NCI-H1092 treated with DMSO at 0.1 percent for 48 hours (cell line): ENCODE data around the gene ZSWIM4.
A peak's percentile ranks its signal among the peaks of the same experiment; 100 is the strongest.

ENCODE experiments used
- DNase-seq: peaks from one replicate; lab custom pipeline; 2025; lab: John Stamatoyannopoulos, UW

The ZSWIM4 gene

DNA sequence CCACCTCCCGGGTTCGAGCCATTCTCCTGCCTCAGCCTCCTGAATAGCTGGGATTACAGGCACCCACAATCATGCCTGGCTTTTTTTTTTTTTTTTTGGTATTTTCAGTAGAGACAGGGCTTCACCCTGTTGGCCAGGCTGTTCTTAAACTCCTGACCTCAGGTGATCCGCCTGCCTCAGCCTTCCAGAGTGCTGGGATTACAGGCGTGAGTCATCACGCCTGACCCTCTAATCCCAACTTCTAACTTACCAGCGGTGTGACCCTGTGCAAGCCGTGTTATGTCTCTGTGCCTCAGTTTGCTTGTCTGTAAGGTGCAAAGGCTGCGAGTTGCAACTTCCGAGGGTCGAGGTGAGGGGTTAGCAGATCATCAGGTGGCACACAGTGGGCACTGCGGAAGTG lies 17.3 kb downstream of the ZSWIM4 start:
- no peak for DNase-seq

DNA sequence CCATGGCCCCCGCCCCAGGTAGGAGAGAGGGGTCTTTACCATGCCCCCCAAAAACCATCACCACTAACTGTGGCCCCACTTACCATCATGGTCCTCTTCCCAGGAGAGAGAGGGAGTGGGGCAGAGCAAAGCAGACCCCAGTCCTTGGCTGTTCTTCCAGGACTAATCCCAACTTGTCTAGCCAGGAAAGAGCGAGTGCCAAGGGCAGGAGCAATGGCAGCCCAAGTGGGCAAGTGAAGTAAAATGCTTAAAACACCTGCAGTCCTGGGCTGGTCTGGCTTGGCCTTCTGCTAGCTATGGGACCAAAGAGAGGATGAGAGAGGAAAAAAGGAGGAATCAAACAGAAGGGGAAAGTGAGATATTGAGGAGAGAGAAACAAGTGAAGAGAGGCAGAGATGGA lies 17.9 kb downstream of the ZSWIM4 start:
- no peak for DNase-seq

DNA sequence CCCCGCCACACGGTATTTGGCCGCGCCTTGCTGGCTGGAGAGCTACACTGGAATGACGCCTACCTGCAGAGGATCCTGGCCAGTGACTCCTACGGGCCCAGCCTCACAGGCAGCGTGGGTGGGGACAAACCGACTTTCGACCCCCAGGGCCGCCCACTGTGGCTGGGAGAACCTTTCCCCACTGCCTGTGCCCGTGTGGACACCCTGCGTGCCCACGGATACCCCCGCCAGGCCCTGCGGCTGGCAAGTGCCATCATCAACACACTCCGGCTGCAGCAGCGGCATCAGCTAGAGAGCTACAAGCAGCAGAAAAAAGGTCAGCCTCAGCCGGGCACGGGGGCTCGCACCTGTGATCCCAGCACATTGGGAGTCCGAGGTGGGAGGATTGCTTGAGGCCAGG lies 19.3 kb downstream of the ZSWIM4 start:
- DNase-seq: no peak

DNA sequence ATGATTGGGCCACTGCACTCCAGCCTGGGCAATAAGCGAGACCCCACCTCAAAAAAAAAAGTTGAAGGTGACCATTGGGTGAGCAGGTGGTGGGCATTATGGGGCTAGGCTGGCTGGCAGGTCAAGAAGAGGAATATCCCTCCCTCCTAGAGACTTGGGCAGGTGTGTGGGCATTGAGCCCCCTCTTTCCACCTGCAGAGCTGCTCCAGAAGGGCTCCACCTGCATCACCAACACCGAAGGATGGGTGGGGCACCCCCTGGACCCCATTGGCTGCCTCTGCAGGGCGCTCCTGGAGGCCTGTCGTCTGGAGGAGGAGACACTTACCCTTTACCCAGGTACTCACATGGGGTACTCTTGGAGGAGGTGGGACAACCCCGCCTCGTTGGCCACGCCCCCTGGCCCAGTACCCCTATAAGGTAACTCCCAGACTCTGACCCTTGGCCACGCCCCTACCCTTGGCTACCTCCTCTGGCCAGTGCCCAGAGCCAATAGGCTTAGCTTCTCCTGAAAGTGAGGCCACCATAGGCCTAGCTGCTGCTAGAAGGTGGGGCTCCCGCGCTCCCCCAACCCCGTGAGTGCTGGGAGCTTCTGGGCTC lies 21.9 kb downstream of the ZSWIM4 start:
- DNase-seq: no peak

DNA sequence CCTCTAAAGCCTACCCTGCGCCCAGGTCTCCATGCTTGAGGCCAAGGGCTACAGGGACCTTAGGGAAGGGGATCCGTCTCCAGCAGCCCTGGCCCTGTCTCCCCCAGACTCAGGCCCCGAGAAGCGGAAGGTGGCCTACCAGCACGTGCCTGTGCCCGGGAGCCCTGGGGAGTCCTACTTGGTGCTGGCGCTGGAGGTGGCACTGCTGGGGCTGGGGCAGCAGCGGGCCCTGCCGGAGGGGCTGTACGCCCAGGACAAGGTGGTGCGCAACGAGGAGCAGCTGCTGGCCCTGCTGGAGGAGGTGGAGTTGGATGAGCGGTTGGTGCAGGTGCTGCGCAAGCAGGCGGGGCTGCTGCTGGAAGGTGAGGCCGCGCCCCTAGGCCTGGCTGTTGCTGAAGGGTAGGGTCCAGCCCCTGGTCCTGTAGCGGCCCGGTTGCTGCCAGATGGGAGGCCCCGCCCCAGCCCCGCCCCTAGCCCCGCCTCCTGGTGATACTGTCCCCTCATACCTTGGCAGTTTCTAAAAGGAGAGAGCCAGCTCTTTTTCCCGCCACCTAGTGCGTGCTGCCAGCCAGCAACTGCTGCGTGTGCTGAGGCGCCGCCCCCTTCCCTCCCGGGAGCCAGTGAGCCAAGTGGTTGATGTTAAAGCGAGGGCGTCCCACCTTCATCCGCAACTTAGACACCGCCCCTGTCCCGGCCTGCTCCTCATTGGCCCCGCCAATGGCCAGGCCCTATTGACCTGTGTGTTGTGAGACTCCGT lies 22.6 kb downstream of the ZSWIM4 start:
- DNase-seq: peak; percentile 11

DNA sequence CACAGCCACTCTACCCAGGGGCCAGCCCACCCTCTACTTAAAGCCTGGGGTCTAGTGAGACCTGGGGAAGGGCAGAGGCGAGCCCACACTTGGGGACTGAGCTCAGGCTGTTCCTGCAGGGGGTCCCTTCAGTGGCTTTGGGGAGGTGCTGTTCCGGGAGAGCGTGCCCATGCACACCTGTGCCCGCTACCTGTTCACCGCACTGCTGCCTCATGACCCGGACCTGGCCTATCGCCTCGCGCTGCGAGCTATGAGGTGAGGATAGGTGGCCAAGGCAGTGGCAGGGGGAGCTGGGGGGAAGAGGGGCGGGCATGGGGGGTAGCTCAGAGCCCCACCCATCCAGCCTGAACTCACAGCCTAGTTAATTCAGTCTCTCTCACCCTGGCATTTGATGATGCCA lies 24.0 kb downstream of the ZSWIM4 start:
- no peak for DNase-seq

DNA sequence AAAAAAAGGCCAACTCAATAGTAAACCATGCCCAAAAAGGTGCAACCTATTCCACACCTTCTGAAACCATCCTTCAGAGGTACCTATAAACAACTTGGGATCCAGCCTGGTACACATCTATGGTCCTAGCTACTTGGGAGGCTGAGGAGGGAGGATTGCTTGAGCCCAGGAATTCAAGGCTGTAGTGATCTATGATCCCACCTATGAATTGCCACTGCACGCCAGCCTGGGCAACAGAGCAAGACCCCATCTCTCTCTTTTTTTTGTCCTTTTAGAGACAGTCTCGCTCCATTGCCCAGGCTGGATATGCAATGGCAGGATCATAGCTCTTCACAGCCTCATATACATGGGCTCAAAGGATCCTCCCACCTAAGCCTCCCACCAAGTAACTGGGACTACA lies 26.0 kb downstream of the ZSWIM4 start:
- DNase-seq: no peak

DNA sequence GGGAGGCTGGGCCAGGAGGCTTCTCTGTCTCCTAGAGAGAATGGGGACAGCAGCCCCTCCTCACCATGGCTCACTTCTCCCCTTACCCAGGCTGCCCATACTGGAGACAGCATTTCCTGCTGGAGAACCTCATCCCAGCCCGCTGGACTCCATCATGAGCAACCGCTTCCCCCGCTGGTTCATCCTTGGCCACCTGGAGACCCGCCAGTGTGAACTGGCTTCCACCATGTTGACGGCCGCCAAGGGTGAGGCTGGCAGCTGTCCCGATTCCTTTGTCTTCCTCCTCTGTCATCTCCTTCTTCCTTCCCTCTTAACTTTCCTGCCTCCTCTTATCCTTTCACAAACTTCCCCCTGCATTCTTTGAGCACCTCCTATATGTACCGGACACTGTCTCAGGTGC lies 28.0 kb downstream of the ZSWIM4 start:
- DNase-seq: no peak

DNA sequence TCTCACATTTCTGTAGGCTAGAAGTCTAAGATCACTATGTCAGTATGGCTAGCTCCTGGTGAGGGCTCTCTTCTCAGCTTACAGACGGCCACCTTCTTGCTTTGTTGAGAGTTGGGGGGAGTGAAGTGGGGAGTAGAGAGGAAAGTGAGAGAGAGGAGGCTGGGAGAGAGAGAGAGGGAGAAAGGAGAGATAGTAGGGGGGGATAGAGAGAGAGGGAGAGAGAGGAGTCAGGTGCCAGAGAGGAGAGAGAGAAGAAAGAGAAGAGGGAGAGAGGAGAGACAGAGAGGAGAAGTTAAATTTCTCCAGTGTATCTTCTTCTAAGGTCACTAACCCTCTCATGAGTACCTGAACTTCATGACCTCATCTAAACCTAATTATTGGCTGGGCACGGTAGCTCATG lies 28.7 kb downstream of the ZSWIM4 start:
- DNase-seq: no peak

DNA sequence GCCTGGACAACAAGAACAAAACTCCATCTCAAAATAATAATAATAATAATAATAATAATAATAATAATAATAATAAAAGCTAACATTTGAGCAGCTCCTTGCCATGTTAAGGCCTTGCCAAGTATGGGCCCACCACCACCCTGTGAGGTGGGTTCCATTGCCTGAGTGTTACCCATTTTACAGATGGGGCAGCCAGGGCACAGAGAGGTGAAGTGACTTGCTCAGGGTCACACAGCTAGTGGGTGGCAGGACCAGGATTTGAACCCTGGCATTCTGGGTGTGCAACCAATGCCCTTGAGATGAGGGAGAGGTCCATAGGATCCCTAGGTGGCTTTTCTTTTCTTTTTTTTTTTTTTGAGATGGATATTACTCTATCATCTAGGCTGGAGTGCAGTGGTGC lies 29.5 kb downstream of the ZSWIM4 start:
- no peak for DNase-seq

DNA sequence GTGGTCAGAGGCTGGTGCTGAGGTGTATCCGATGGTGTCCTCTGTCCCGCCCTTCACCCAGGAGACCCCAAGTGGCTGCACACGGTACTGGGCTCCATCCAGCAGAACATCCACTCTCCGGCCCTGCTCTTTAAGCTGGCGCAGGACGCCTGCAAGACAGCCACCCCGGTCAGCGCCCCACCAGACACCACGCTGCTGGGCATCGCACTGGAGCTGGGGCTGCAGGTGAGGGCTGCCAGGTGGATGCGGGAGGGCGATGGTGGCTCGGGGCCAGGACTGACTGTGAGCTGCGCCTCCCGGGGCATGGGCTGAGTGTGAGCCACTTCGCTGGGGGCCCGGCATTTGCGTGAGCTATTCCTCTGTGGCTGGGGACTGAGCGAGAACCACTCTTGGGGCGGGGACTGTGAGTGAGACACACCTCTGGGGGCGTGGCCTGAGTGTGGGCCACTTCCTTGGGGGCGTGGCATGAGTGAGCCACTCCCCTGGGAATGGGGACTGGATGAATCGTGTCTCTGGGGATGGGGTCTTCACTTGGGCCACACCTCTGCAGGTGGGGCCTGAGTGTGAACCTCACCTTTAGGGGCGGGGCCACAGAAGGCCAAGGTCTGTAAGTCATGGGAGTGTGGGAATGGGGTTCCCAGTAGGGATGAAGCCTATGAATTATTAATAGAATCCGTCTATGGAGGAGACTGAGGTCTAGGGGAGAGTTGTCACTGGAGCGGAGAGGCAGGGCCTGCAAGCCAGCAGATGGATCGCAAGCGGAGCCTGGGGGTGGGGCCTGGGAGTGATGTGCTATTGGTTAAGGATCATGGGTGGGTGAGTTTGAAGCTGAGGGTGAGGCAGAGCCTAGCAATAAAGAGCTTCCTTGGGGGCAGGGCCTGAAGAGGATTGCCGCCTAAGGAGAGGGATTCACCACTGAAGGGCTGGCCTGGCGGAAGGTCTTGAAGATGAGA lies 30.5 kb downstream of the ZSWIM4 start:
- no peak for DNase-seq

DNA sequence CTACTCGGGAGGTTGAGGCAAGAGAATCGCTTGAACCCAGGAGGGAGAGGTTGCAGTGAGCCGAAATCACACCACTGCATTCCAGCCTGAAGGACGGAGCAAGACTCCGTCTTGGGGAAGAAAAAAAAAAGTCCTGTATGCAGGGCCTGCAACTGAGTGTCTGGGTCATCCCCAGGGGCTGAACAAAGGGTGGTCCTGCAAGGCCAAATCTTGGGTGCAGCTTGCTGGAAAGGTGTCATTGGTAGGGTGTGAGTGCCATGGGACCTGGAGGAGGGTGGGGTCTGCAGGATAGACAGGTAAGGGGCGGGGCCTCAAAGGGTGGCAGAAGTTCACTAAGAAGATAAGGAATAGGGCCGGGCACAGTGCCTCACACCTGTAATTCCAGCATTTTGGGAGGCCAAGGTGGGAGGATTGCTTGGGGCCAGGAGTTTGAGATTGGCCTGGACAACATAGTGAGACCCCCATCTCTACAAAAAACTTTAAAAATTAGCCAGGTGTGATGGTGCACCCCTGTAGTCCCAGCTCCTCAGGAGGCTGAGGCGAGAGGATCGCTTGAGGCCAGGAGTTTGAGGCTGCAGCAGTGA lies 31.5 kb downstream of the ZSWIM4 start:
- no peak for DNase-seq

DNA sequence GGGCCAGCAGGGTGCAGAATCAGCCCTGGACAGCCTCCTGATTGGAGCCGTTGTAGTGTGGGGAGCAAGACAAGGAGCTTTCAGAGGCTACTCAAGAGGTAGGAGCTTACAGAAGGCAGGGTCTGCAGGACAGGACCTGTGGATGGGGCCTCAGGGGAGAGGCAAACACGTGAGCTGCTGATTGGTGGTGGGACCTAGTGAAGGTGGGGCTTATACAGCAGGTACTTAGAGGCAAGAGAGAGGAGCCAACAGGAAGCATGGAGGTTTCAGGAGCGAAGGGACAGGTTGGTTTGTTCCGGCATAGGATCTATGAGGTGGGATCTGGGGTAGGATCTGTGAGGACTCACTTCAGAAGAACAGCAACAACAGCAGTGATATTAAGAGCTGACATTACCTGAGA lies 32.4 kb downstream of the ZSWIM4 start:
- DNase-seq: no peak

DNA sequence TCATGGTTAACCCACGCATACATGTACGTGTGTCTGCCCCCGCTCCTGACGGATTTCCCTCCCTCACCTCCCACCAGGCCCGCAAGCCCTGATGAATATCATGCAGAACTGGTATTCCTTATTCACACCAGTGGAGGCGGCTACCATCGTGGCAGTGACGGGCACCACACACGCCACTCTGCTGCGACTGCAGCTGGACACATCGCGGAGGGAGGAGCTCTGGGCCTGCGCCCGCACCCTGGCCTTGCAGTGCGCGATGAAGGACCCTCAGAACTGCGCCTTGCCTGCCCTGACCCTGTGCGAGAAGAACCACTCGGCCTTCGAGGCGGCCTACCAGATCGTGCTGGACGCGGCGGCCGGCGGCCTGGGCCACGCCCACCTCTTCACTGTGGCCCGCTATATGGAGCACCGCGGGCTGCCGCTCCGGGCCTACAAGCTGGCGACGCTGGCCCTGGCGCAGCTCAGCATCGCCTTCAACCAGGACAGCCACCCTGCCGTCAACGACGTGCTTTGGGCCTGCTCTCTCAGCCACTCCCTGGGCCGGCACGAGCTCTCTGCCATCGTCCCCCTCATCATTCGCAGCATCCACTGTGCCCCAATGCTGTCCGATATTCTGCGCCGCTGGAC lies 35.0 kb downstream of the ZSWIM4 start:
- DNase-seq: no peak

DNA sequence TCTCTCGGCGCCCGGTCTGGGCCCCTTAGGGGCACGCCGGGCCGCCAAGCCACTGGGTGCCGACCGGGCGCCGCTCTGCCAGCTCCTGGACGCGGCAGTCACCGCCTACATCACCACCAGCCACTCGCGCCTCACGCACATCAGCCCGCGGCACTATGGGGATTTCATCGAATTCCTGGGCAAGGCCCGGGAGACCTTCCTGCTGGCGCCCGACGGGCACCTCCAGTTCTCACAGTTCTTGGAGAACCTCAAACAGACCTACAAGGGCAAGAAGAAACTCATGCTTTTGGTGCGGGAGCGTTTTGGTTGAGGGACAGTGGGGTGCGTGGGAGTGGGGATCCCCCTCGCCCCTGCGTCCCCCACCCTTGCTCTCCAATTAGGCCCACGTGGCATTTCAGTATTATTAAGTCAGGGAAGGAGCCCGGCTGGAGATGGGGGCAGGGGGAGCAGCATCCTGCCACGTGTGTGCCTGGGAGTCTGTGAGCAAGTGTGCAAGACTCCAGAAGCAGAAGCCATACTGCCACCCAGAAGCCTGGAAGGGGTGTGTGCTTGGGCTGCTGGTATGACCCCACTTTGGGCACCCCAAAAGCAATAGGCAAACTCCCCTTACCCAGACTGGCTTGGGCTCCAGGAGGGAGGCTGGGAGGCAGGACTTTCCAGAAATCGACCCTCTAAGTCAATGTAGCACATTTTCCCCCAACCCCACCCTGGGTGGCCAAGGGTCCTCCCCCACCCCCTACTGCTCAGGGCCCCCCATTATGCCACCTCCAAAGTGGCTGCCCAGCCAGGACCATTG lies 35.7 kb downstream of the ZSWIM4 start:
- no peak for DNase-seq

DNA sequence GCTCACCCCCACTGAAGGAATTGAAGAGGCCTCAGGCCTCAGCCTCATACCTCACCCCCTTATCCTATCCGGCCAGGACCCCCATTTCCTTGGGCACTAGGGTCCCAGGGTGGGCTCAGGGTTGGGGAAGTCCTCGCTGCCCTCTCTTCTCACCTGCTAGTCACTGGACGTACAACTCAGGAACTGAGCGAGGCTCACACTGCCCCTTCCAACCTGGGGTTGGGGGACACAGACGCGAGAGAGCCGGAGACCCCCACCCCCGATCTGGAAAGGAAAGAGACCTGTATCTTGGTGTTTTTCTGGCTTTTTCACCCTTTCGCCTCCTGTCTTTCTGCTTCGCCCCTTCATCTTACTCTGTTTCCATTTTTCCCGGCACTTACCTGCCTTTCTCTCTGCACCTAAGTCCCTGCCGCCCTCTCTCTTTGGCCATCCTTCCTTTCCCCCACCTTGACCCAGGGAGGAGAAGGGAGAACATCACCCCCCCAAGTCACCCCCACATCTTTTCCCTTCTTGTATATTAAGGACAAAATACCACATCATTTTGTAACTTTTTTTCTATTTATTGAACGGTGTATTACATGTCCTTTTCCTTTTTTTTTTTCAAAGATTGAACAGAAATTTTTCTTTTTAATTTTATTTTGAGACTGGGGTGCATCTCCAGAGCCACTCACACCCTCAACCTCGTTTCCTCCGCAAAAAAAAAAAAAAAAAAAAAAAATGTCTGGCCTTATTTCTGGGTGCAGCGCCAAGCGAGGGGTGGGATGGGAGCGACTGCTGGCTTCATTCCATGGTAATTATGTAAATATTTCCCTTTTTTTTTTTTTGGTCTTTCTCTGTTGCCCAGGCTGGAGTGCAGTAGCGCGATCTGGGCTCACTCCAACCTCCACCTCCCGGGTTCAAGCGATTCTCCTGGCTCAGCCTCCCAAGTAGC lies 36.6 kb downstream of the ZSWIM4 start:
- DNase-seq: no peak

DNA sequence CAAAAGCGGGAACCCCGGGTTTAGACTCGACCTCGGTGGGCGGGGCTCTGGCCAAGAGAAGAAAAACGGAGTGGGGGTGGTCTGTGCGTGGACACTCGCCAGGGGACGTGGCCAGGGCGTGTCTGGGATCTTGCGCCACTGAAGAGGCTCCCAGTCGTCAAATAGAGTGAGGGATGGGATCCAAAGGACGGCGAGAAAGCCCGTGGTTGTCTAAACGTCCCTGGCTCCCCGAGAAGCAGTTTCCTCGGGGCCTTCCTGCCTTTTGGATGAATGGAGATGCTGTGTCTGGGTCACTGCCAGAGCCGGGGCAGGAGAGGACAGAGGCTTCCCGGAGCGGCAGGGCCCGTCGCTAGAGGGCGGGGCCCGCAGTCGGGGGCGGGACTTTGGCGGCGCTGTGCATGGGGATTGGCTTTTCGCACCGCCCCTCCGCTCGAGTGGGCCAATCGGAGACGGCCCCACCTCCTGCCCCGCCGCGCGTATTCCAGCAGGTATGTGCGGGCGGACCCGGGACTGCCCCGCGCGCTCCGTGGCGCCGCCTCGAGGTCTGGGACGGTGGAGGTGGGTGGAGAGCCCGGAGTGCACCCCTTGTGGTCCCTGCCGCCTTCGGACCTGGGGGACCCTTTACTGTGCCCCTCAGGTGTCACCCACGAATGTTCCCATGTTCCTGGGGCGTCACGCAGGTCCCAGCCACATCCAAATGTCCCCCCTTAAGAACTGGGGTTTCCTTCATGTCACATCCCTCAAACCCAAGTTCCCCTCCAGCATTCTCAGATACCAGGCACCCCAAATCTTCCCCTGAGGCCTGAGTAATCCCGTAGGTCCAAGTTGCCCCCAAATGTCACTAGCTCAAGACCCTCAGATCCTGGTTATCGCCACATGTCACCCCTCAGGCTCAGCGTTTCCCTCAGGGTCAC lies 38.3 kb downstream of the ZSWIM4 start:
- peak; percentile 75 for DNase-seq

DNA sequence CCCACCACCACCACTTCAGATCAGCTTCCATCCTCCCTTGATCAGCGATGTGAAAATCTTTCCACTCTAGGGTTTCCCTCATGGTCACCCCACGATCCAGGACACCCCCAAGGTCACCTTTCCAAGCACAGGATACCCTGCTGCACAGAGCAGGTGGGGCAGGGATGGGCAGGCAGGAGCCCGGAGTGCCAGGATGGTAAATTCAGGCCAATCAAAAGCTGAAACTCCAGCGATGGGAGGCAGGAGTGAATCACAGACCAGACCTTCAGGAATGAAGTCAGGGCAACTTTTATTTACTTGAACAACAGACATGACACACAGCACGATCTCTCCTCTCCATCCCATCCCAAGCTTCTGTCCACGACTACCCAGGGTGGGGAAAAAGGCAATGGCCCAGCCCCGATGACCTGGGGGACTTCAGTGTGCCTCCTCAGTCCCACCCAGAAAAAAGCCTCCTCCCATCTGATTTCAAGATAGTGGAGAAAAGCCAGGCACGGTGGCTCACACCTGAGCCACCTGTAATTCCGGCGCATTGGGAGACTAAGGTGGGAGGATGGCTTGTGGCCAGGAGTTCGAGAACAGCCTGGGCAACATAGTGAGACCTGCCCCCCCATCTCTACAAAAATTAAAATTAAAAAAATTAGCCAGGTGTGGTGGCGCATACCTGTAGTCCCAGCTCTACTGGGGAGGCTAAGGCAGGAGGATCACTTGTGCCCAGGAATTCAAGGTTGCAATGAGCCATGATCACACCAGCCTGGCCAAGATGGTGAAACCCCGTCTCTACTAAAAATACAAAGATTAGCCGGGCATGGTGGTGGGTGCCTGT lies 39.2 kb downstream of the ZSWIM4 start:
- no peak for DNase-seq
